Endothelial cell (in vitro differentiated cells): ENCODE results near the gene RERE. TPM values are rescaled to one million over a fixed set of nuclear protein-coding genes. Genes with fewer than 3 reads are reported as not detected.

Experiments
- DNase-seq: peaks from one replicate; pipeline ENCODE4 v3.0.0; 2021; ENCODE audit warnings: low spot score
- H3K27ac Mint-ChIP-seq: one replicate; pipeline ENCODE4 v1.8.0; 2021; ENCODE audit warnings: mixed read lengths, inconsistent platforms; ENCODE audit not compliant: unreplicated experiment
- H3K27me3 Mint-ChIP-seq: one replicate; pipeline ENCODE4 v1.8.0; 2021; ENCODE audit warnings: mild to moderate bottlenecking, moderate library complexity, mixed read lengths, inconsistent platforms; ENCODE audit not compliant: unreplicated experiment
- H3K36me3 Mint-ChIP-seq: one replicate; pipeline ENCODE4 v1.8.0; 2021; ENCODE audit warnings: mild to moderate bottlenecking, low read depth, mixed read lengths, inconsistent platforms; ENCODE audit not compliant: unreplicated experiment
- H3K4me1 Mint-ChIP-seq: one replicate; pipeline ENCODE4 v1.8.0; 2021; ENCODE audit warnings: mild to moderate bottlenecking, mixed read lengths, inconsistent platforms; ENCODE audit not compliant: unreplicated experiment
- H3K4me3 Mint-ChIP-seq: one replicate; pipeline ENCODE4 v1.8.0; 2021; ENCODE audit warnings: mild to moderate bottlenecking, mixed read lengths, inconsistent platforms; ENCODE audit not compliant: unreplicated experiment
- H3K9me3 Mint-ChIP-seq: one replicate; pipeline ENCODE4 v1.8.0; 2021; ENCODE audit warnings: mixed read lengths, inconsistent platforms; ENCODE audit not compliant: unreplicated experiment
- CTCF ChIP-seq: fragments of 200-600 bp; sonication (generic); IDR thresholded peaks from one replicate; pipeline ENCODE4 v1.5.0; 2021; ENCODE audit warnings: antibody characterized with exemption; ENCODE audit not compliant: unreplicated experiment
- total RNA-seq: library from RNA; stranded (reverse); fragmentation: NEBNext Ultra II Directional; extraction: Animal tissue kit (Norgen Biotek cat#: 25700); gene quantifications from one replicate; pipeline ENCODE4 v1.2.1, GENCODE V29; 2021; ENCODE audit not compliant: unreplicated experiment

The RERE gene
- total RNA-seq, 1 donor from 2014 or later = 115 TPM

GRCh38 chr1:8388732-8389562 lies 428.5 kb downstream of the RERE start:
- DNase-seq = no peak
- Mint-ChIP-seq H3K27me3 (peaks cover 10% of the 10 kb centered on the region), H3K36me3 (peaks cover 43% of the 10 kb centered on the region), H3K9me3 (no peaks in the 10 kb centered on the region), H3K4me1 (peaks cover 48% of the 10 kb centered on the region), H3K4me3 (no peak overlapping the region), H3K27ac (peak overlapping the region; percentile 67)
- TF ChIP-seq CTCF = no peak

DNA sequence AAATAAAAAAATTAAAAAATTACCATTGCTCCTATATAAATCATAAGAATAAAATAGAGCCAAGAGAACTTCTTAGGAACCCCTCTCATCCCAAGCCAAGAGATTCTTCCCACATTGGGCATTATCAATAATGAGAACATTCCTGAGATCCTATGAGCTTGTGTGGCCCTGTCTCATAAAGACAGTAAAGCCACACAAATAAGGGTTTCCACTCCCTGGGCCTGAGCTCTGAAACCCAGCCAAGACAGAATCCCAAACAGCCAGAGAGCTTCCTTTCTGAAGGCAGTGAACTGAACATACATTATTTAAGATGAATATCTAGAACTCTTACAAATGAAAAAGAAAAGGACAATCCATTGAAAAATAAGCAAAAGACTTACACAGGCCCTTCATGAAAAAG lies 431.2 kb downstream of the RERE start:
- peaks cover 32% of the 10 kb centered on the region for H3K36me3 Mint-ChIP-seq
- H3K27me3 Mint-ChIP-seq = peaks cover 11% of the 10 kb centered on the region
- no peaks in the 10 kb centered on the region for H3K9me3 Mint-ChIP-seq
- no peak for DNase-seq
- TF ChIP-seq CTCF = no peak
- peak overlapping the region; percentile 87 for H3K27ac Mint-ChIP-seq
- peaks cover 63% of the 10 kb centered on the region for H3K4me1 Mint-ChIP-seq
- no peak overlapping the region for H3K4me3 Mint-ChIP-seq

DNA sequence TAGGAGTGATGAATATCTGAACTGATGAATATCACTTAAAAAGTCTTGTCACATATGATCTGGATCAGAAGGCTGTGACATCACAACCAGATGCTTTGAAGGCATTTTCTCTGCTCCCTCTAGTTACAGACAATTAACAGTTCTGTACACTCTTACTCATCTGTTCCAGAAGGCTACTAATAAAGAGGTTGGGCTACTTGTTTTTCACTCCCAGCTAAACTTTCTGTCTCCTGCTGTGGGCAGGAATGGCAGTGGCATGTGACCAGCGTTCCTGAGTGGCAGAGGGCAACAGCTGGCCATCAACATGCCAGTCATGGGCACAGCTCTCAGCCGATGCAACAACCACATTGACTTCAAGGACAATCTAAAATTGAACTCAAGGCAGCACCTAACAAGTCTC lies 432.9 kb downstream of the RERE start:
- TF ChIP-seq CTCF = no peak
- Mint-ChIP-seq H3K9me3 (no peaks in the 10 kb centered on the region), H3K4me1 (peaks cover 64% of the 10 kb centered on the region), H3K27ac (peak overlapping the region; percentile 94), H3K36me3 (peaks cover 27% of the 10 kb centered on the region), H3K4me3 (no peak overlapping the region), H3K27me3 (peaks cover 7% of the 10 kb centered on the region)
- no peak for DNase-seq

DNA sequence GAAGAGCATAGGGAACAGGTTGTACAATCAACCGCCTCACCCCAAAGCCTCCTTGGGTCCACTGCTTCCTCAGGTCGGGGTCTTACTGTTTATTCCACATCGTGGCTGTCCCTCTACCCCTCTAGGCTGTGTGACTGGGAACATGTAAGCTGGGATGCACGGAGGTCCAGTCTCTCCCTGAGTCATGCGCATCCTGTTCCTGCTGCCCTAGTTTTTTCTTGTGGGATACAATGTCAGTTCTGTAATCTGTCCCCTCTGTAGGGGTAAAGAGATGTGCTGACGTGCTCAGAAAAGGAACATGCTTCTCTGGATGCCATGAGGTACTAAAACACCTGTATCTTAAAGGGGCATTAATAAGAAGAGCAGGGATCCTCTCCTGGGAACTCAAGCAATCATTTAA lies 433.4 kb downstream of the RERE start:
- H3K4me1 Mint-ChIP-seq = peaks cover 66% of the 10 kb centered on the region
- peak overlapping the region; percentile 94 for H3K27ac Mint-ChIP-seq

More for the DNA sequence above, 433.4 kb downstream of the RERE start:
- peaks cover 22% of the 10 kb centered on the region for H3K36me3 Mint-ChIP-seq
- no peak overlapping the region for H3K4me3 Mint-ChIP-seq
- peaks cover 7% of the 10 kb centered on the region for H3K27me3 Mint-ChIP-seq
- no peak for TF ChIP-seq CTCF
- H3K9me3 Mint-ChIP-seq = no peaks in the 10 kb centered on the region
- DNase-seq = no peak
